Hematopoietic multipotent progenitor cell treated with erythropoietin and hydrocortisone succinate and interleukin-3 and kit ligand, for 8 days (in vitro differentiated cells): ENCODE results near the gene SERPINB13.
A peak's percentile ranks its signal among the peaks of the same experiment; 100 is the strongest.

Experiments used
- DNase-seq: peaks from one replicate; pipeline ENCODE4 v3.0.0-alpha.2; 2015

The SERPINB13 gene

DNA sequence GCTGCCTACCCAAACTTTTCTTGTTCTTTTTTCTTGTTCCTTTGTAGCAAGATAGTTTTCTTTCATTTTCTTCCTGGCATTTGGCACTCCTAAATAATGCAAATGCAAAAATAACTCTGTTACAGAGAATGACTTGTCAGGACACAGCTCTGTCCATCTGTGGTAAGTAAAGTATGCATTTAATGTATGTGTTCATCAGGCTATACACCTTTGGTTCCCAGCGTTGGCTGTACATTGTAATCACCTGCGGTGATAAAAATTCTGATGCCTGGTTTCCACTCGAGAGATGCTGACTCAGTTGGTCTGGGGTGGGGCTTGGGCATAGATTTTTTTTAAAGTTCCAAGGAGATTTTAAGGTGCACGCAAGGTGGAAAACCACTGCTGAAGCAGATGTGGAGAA, at the start of gene SERPINB13:
SERPINB13 (plus strand) TSS at position 378 of the 400 bp plus-strand sequence. CDS start 1,325 bp downstream, outside the sequence.
- no peak for DNase-seq

GRCh38 chr18:63539904-63540510, 47.1 kb upstream of the SERPINB13 start:
- DNase-seq = no peak

DNA sequence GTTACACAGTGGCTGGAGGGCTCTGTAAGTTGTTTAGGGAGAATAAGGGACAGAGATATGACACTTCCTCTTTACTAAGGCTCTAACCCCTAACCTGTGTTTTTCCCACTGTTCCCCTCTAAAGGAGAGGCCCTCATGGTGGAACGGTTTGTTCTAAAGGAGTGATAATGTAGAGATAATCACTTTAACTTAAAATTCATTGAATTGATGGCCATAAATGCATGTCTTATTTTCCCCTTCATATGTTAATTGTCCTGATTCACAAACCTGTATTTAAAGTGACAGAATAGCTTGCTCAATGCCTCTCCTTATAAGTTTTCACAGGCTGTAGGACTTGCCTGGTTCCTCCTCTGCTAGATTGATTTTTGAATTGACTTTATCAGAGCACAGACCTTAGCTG, 45.1 kb upstream of the SERPINB13 start, which contains the start of gene SERPINB12:
SERPINB12 (plus strand) TSS at position 301 of the 400 bp plus-strand sequence. CDS start 13,791 bp downstream, outside the sequence.
- no peak for DNase-seq

DNA sequence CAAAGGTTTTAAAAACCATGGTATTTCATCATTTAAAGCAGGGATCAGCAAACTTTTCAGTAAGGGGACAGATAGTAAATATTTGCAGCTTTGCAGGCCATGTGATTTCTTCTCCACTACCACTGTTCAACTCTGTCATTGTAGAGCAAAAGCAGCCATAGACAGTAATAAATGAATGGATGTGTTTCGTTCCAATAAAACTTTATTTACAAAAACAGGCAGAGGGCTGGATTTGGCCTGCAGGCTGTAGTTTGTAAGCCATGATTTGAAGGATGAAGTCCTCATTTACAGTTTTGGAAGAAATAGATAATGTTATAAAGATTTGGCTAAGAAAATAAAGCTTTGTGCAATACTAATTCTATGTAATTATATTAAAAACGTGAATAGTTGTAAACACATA, 43.1 kb upstream of the SERPINB13 start:
- no peak for DNase-seq

DNA sequence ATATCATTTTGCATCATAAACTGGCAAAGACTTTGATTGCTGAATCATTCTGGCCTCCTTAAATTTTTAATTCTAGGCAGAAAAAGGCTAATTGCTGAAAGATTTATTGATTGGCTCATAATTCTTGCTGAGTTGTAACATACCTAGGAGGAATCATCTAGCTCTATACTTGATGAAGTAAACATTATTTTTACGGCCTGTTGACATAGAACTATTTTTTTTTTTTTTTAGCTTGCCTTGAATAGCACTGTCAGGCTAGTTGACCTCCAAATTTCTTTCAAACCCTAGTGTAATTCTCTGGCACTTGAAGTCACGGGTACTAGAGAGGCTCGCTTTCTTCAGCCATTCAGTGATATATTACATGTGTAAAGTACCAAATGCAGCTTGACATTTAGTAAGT, 42.1 kb upstream of the SERPINB13 start:
- no peak for DNase-seq

GRCh38 chr18:63550068-63550467, 37.1 kb upstream of the SERPINB13 start:
- DNase-seq = no peak

- no peak for DNase-seq
Measured at GRCh38 chr18:63551769-63552168, 35.4 kb upstream of the SERPINB13 start.

GRCh38 chr18:63552581-63552980, 34.6 kb upstream of the SERPINB13 start:
- no peak for DNase-seq

DNA sequence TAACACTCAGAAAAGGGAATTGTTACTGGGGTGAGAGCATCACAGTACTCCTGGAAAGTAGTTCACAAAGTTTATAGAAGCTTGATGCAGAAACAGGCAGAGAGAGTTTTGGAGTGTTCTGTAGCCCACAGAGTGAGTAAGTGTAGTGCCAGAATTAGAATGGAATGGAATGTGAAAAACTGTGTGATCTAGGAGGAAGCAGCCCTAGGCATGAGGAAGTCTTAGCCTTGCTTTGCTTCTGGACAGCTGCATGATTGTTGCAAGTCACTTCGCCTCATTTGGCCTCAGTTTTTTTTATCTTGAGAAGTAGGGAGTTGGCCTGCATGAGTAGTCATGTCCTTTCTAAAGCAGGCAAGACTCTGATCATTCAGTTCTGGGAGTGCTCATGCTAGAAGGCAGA, 34.1 kb upstream of the SERPINB13 start:
- no peak for DNase-seq

- no peak for DNase-seq
Measured at GRCh38 chr18:63559567-63560491, 27.3 kb upstream of the SERPINB13 start.

DNA sequence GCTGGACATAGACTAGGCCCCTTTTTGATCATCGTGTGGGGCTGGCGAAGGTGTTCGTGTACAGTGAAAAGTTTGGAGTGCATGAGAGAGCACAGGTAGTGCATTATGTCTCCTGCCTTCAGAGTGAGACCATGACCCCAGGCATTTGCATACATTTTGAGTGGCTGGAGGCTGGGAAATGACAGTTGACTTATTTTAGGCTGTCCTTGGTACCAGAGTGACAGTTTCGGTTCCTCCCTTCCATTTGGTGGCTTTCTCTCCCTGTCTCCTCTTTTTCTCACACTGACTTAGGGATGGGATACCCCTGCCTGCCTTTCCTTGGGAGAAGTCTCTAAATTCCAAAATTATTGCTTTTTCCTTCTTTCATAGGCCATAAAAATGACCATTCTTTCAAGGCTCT, 24.9 kb upstream of the SERPINB13 start:
- no peak for DNase-seq

DNA sequence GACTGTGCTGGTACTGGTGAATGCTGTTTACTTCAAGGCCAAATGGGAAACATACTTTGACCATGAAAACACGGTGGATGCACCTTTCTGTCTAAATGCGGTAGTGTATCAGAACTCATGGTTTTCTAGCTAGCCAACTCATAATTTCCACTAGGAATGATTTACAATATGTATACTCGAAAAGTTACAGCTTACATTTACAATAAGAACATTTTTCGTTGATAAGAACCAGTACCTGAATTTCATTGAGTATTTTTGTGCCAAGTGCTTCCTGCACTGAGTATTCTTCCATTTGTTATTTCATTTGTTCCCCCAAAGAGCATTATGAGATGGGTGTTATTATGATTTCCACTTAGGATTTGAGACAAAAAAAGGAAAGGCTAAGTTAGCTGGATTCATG, 23.1 kb upstream of the SERPINB13 start:
- no peak for DNase-seq

DNA sequence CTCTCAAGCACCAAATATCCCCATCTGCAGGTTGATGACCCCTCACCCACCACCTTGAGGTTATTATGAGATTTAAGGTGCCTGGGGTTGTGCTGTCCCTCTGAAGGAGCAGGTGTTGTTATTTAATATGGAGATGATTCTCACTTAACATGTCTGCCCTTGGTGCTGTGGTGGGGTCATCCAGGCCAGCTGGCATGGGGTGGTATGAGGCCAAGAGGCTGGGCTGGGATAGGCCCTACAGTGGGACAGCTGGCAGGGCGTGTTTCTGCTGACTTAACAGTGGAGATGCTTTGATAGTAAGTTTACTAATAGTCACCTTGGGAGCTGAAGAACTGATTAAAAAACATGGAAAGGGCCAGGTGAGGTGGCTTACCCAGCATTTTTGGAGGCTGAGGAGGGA, 22.6 kb upstream of the SERPINB13 start:
- no peak for DNase-seq

DNA sequence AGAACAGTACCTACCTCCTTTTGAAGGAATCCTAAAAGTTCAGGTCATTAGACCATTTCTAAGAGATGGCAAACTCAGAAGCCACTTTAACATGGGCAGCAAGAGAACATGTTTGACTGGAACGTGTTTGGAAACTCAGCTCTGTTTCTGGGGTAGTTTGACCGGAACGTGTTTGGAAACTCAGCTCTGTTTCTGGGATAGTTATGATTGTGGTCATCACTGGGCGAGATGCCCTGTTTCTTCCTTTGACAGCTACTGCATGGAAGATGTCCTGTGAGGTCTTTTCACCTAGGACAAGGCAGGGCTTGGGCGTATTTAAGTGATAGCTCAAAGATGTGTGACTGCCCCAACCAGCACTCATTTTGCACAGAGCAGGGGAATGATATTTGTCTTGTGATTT, 19.9 kb upstream of the SERPINB13 start:
- DNase-seq = no peak

- DNase-seq = no peak
Measured at GRCh38 chr18:63567825-63568224, 19.3 kb upstream of the SERPINB13 start.

DNA sequence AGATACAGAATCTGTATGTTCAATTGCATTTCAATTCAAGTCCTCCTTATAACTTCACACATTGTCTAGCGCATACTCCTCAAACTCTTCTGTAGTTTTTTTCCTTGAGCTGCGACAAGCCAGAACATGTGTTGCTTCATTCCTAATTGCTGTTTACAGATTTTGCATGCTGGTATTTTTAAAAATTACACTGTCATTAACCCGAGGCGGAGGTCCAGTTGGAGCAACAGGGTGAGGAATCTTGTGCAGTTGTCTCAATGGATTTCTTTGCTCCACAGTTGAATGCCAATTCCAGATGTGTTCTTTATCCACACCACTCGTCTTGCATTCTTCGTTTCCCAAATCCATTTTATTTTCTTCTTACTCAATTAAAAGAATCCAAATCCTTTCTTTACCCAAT, 16.4 kb upstream of the SERPINB13 start:
- no peak for DNase-seq

DNA sequence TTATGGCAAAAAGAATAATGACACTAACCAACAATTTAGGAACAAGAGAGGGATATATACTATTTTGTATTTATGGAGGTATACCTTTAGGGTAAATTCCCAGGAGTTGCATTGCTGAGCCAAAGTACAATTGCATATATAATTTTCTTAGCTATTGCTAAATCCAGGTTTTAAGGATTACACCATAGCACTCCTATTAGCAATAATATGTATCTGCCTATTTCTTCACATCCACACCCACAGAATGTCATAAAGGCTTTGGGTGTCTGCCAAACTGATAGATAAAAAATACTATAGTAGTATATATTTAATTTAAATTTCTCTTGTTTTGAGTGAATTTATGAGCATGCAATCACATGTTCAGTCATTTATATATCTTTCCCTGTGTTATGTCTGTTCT, 11.5 kb upstream of the SERPINB13 start:
- DNase-seq = no peak

DNA sequence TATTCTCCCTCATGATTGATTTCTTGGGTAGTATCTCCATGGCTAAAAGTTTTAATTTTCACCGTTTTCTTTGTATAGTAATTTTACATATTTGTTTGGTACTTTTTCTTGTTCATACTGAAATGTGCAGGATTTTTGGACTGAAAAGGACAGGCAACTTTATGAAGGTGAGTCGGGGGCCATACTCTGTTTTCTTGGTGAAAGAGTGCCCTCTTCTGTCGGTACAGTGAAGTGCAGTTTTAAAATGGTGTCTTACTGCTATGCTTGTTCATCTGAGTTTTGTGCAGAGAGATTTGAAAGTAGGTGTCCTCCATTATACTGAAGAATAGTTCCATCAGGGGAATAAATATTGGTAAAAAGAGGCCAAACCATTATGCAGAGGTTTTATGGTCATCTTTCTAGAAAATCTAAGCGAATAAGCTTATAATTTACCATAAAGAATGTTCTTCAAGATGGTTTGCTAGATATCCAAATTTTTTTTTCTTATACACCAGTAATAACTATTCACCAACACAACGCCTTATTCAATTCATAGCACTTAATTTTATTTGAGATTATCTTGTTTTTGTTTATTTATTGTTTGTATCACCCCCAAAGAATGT, 8.7 kb upstream of the SERPINB13 start:
- peak; percentile 50 for DNase-seq

DNA sequence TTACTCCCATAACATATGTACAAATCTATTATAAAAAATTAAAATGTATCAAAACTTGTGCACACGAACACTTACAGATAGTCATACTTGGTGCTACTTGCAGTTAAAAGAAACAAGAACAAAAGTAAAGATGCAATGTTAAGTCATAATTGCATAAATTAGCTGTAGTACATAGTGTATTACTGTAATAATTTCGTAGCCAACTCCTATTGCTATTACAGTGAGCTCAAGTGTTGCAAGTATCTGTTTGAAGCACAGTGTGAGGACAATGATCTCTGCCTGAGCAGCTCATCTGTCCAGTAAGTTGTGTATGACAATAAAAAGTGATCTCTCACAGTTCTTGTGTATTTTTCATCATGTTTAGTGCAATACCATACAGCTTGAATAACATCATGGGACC, 7.5 kb upstream of the SERPINB13 start:
- no peak for DNase-seq

GRCh38 chr18:63585988-63586387, 1.2 kb upstream of the SERPINB13 start:
- no peak for DNase-seq

DNA sequence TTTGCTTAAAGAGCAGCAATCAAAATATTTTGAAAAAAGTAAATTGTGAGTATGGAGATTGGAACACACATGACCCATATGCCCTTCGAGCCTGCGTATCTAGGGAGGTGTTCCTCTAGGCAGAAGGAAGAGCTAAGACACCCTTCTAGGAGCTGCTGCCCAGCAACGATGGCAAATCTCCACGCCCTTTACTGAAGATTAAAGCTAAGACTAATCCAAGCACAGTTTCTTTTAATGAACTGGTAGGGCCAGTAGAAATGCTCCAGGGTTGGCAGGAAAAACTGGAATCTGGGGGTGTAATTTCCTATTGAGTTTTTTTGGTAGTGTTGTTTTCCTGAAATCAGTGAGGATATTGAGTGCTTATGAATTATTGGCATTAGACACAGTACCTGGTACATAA, 712 bp upstream of the SERPINB13 start:
- DNase-seq = no peak

DNA sequence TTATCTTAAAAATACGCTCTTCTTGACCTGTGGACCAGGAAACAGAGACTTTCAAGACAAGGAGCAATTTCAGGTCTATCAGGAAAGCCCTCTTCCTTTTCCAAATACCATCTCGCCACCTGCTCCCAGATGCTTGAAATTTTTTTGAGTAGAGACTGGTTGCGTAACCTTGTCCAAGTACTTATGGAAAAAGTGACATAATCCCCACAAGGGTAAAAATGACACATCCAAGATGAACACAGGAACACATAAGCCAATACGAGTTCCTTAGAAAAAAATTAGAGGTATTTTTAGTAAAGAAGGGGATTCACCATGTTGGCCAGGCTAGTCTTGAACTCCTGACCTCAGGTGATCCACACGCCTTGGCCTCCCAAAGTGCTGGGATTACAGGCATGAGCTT, 1.8 kb downstream of the SERPINB13 start:
- DNase-seq = no peak

GRCh38 chr18:63590373-63590772, 3.2 kb downstream of the SERPINB13 start:
- peak; percentile 3 for DNase-seq
